ENCODE measurements around the gene TTC12. TPM values are rescaled to one million over a fixed set of nuclear protein-coding genes. Genes with fewer than 3 reads are reported as not detected.

TTC12 gene
- total RNA-seq, 1 donor from 2014 or later = 9.2 TPM

DNA sequence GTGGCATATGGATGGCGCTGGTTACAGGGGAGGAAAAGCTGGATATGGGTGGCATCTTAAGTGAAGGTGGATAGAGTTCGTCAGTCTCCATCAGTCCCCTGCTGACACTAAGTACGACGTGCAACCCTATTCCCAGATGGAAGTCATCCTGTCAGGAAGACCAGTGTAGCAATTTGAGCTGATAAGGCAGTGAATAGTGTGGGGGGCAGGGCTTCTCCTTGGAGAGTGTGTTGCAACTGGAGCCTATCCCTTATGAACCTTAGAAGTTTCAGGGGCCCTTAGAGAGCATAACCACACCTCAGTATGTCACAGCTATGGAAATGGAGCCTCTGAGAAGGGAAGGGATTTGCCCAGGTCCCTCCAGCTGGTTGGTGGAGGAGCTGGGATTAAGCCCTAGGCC, 37.1 kb downstream of the TTC12 start:
- H3K27me3 Mint-ChIP-seq (ENCODE audit: unreplicated experiment) = no peaks in the 10 kb centered on the region
- no peaks in the 10 kb centered on the region for H3K9me3 Mint-ChIP-seq (ENCODE audit: unreplicated experiment)
- no peak overlapping the region for H3K27ac Mint-ChIP-seq (ENCODE audit: unreplicated experiment)
- H3K36me3 Mint-ChIP-seq (ENCODE audit: unreplicated experiment) = peaks cover 22% of the 10 kb centered on the region
- H3K4me1 Mint-ChIP-seq (ENCODE audit: low read depth, unreplicated experiment) = peaks cover 18% of the 10 kb centered on the region
- DNase-seq = no peak
- TF ChIP-seq, protein P1, sequence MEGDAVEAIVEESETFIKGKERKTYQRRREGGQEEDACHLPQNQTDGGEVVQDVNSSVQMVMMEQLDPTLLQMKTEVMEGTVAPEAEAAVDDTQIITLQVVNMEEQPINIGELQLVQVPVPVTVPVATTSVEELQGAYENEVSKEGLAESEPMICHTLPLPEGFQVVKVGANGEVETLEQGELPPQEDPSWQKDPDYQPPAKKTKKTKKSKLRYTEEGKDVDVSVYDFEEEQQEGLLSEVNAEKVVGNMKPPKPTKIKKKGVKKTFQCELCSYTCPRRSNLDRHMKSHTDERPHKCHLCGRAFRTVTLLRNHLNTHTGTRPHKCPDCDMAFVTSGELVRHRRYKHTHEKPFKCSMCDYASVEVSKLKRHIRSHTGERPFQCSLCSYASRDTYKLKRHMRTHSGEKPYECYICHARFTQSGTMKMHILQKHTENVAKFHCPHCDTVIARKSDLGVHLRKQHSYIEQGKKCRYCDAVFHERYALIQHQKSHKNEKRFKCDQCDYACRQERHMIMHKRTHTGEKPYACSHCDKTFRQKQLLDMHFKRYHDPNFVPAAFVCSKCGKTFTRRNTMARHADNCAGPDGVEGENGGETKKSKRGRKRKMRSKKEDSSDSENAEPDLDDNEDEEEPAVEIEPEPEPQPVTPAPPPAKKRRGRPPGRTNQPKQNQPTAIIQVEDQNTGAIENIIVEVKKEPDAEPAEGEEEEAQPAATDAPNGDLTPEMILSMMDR (IDR thresholded peaks at IDR 0.05; ENCODE audit: partially characterized antibody, unreplicated experiment) = no peak
- no peak overlapping the region for H3K4me3 Mint-ChIP-seq (ENCODE audit: unreplicated experiment)

- H3K4me1 Mint-ChIP-seq (ENCODE audit: low read depth, unreplicated experiment) = peaks cover 5% of the 10 kb centered on the region
- TF ChIP-seq, protein P1 (IDR thresholded peaks at IDR 0.05; ENCODE audit: partially characterized antibody, unreplicated experiment) = no peak
- no peaks in the 10 kb centered on the region for H3K9me3 Mint-ChIP-seq (ENCODE audit: unreplicated experiment)
- no peaks in the 10 kb centered on the region for H3K27me3 Mint-ChIP-seq (ENCODE audit: unreplicated experiment)
- H3K27ac Mint-ChIP-seq (ENCODE audit: unreplicated experiment) = no peak overlapping the region
- H3K4me3 Mint-ChIP-seq (ENCODE audit: unreplicated experiment) = no peak overlapping the region
- no peak for DNase-seq
- peaks cover 28% of the 10 kb centered on the region for H3K36me3 Mint-ChIP-seq (ENCODE audit: unreplicated experiment)
These were observed 41.8 kb downstream of the TTC12 start for GRCh38 chr11:113356203-113356602.

DNA sequence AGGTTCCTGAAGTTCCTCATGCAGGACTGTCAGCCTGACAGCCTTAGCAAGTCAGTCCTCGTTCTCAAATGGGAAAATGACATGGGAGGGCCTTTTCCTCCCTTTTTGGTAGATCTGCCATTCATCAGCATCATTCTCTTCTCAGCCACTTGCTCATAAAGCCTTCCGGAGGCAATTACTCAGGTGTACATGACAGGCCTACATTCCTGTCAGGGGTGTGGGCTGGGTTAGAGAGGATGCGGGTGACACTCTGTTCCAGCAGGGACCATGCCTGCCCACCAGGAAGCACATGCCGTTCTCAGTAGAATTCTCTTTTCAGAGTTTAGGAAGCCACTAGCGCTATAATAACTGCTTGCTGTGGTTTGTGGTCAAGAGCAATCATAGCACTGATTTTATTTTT, 49.0 kb downstream of the TTC12 start:
- no peak overlapping the region for H3K27ac Mint-ChIP-seq (ENCODE audit: unreplicated experiment)
- TF ChIP-seq, protein P1 (IDR thresholded peaks at IDR 0.05; ENCODE audit: partially characterized antibody, unreplicated experiment) = no peak
- peaks cover 3% of the 10 kb centered on the region for H3K36me3 Mint-ChIP-seq (ENCODE audit: unreplicated experiment)
- DNase-seq = no peak
- no peaks in the 10 kb centered on the region for H3K27me3 Mint-ChIP-seq (ENCODE audit: unreplicated experiment)
- H3K9me3 Mint-ChIP-seq (ENCODE audit: unreplicated experiment) = peaks cover 1% of the 10 kb centered on the region
- H3K4me1 Mint-ChIP-seq (ENCODE audit: low read depth, unreplicated experiment) = no peaks in the 10 kb centered on the region
- H3K4me3 Mint-ChIP-seq (ENCODE audit: unreplicated experiment) = no peak overlapping the region

DNA sequence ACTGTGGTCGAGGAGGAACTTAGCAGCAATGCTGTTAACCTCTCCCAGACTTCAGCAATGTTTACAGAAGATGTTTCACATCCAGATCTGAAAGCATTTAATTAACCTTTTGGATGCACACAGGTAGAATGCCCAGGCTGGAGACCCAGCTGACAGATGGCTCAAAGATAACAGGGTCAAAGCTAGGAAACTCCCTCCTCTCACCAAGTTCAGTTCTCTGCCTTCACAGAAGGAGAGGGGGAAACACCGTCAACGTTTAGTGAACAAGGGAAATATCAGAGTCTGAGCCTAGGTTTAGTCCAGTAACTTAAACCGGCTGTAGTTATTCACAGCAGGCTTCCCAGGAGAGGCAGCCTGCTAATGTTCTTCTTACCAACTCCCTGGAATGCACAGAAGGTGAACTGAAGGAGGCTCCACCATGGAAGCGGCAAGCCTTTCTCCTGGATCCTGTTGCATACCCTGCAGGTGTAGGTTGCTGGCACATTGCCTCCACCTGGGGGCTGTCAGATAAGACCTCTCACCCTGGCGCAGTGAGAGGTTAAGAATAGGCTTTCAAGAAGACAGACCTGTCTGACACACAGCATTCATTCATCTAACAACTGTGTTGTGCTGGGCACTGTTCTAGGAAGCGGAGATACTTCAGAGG, 49.7 kb downstream of the TTC12 start:
- DNase-seq = no peak
- no peak overlapping the region for H3K27ac Mint-ChIP-seq (ENCODE audit: unreplicated experiment)
- peaks cover 3% of the 10 kb centered on the region for H3K36me3 Mint-ChIP-seq (ENCODE audit: unreplicated experiment)
- no peak overlapping the region for H3K4me3 Mint-ChIP-seq (ENCODE audit: unreplicated experiment)
- TF ChIP-seq, protein P1 (IDR thresholded peaks at IDR 0.05; ENCODE audit: partially characterized antibody, unreplicated experiment) = no peak
- H3K4me1 Mint-ChIP-seq (ENCODE audit: low read depth, unreplicated experiment) = no peaks in the 10 kb centered on the region
- H3K9me3 Mint-ChIP-seq (ENCODE audit: unreplicated experiment) = peaks cover 1% of the 10 kb centered on the region
- no peaks in the 10 kb centered on the region for H3K27me3 Mint-ChIP-seq (ENCODE audit: unreplicated experiment)

DNA sequence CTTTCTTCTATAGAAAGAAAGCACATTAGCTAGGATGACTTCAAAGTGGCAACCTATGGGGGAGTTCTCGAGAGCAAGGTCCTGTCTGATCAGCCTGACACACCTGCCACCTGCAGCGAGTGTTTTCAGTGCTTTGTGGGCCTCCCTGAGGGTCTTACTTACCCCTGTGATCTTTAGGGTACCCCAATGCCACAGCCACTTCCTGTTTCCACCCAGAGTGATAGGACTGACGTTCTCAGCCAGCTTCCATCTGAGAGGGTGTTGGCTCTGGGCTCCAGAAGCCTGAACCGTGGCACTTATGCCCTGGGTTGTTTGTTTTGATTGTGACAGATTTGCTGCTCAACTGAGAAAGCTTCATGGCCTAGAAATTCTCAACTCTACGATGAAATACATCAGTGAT, 51.5 kb downstream of the TTC12 start:
- Mint-ChIP-seq H3K9me3 (ENCODE audit: unreplicated experiment) (peaks cover 1% of the 10 kb centered on the region), H3K4me1 (ENCODE audit: low read depth, unreplicated experiment) (no peaks in the 10 kb centered on the region), H3K4me3 (ENCODE audit: unreplicated experiment) (no peak overlapping the region), H3K27me3 (ENCODE audit: unreplicated experiment) (no peaks in the 10 kb centered on the region), H3K27ac (ENCODE audit: unreplicated experiment) (no peak overlapping the region), H3K36me3 (ENCODE audit: unreplicated experiment) (no peaks in the 10 kb centered on the region)
- TF ChIP-seq, protein P1 (IDR thresholded peaks at IDR 0.05; ENCODE audit: partially characterized antibody, unreplicated experiment) = no peak
- no peak for DNase-seq

Data from glutamatergic neuron (in vitro differentiated cells).